SHP77 treated with DMSO at 0.1 percent for 48 hours (cell line): ENCODE measurements around the gene PTPRCAP.
A peak's percentile ranks its signal among the peaks of the same experiment; 100 is the strongest.
"Not testable (repeated sequence)": the region's sequence is repeated elsewhere in the genome, so short reads cannot be mapped to it uniquely, and the experiment has no call there.

ENCODE experiments used
- DNase-seq: peaks from one replicate; lab custom pipeline; 2025; lab: John Stamatoyannopoulos, UW

PTPRCAP gene

GRCh38 chr11:67440229-67441097, 3.0 kb upstream of the PTPRCAP start:
- DNase-seq = no peak

DNA sequence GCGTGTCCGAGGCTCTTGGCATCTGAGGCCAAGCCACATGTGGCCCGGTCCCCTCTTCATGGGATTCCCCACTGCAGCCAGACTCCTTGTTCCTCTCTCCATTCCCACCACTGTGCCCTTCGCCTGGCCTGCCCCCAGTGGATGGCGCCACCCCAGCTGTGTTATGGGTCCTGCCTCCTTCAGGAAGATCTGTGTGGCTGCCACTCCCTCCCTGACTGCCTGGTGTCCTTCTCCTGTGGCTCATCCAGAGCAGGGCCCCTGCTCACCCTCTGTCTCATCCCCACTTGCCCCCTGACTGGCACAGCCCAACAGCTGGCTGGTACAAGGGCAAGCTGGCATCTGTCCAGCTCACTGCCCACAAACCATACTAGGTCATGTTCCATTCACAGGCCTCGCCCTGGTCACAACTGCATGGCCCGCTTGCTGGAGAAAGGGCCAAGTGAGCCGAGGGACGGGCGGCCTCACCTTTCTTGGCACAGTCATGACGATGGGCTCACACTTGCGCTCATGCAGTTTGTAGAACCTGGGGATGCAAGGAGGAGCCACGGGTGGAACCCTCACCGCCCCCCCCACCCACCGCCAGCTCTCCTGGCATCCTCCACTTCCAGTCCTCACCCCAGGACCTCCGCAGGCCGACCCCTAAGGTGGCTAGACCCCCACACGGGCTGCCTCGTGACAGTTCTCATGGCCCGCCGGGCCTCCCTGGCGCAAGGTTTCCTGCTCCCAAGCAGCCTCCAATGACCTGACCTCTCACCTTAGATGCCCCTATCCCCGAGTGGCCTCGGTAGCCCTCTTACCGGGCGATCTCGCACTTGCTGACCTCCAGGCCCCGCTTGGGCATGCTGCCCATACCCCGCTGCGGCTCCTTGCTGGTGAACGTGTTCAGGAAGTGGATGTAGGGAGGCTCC, 2.1 kb upstream of the PTPRCAP start:
- no peak for DNase-seq

DNA sequence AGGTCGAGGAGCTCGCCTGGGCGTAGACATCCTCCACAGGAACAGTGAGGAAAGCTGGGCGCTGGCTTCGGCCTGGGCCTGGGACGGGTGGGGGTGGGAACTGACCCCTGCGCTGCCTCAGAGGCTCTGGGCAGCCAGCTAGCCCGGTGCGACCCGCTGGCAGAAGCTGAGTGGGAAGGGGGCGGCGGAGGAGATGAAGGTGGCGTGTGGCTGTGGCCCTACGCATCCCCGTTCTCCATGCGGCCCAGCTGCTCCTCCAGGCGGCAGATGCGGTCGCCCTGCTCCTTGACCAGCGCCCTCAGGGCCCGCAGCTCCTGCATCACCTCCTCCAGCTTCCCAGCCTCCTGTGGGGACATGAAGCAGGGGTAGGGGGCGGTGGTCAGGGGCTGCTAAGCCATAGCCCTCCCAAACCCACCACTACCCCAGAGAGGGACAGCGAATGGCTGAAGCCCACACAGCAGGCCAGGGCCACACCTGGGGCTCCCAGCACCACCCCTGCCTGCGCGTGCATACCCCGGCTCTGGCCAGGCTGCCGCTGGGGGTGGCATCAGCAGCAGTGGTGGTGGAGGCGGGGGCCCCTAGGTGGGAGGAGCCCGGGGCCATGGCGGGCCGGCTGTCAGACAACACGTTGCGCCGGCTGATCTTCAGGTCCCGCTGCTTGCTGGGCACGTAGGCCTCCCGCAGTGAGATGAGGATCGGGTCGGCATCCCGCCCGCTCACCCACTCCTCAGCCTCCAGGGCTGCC, 848 bp upstream of the PTPRCAP start:
- DNase-seq = no peak

- DNase-seq = no peak
Observed at GRCh38 chr11:67437809-67438157, 301 bp upstream of the PTPRCAP start.

DNA sequence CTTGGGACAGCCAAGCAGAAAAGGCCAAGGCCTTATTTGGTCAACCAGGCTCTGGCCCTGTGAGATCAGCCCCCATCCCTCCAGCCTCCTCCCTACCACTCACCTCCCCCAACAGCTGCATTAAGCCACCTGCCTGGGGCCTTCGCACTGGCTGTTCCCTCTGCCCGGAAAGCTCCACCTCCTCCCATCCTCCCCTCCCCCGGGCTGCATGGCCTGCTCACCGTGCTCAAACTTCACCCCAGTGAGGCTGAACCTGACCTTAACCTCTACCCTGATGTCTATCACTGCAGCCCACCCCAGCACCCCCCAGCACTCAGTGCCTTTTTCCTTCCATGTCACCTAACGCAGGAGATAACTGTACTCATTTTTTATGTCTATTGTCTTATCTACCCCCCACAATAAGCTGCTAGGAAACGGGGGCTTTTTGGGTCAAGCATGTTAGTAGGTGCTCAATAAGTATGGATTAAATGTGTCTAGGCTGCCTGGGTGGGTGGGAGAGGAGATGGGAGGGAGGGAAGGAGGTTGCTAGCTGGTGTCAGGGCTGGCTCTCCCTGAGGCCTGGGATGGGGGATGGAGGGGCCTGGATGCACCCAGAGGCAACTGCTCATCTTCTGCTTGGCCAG, 912 bp downstream of the PTPRCAP start:
- DNase-seq = no peak

DNA sequence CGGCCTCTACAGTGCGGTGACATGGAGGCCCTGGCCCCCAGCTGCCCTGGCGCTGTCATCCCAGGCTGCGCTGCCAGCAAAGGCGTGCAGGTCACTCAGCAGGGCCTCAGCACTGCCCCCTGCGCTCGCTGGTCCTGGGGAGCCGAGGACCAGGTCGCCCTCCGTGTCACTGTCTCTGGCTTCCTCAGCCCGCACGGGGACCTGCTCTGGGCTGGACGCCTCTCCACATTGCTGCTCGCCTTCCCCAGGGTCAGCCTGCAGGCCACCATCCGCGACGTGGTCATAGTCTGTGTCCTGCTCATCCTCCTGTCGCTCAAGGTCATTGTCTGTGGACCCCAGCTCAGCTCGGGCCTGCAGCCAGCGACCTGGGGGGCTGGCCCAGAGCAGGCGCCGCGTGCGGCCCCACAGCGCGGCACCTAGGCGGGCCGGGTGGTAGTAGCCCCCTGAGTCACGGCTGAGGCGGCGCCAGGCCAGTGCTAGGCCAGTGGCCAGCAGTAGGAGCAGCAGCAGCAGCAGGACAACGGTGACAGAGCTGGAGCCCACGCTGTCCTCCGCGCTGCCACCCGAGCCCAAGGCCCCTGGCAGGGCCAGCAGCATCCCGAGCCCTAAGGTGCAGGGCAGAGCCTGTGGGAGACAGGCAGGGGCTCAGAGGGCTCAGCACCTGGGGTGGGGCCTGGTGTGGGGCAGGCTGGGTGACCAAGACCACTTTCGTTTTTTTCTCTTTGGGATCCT, 1.6 kb downstream of the PTPRCAP start:
- DNase-seq = no peak

GRCh38 chr11:67435031-67435726, 2.3 kb downstream of the PTPRCAP start:
- no peak for DNase-seq

DNA sequence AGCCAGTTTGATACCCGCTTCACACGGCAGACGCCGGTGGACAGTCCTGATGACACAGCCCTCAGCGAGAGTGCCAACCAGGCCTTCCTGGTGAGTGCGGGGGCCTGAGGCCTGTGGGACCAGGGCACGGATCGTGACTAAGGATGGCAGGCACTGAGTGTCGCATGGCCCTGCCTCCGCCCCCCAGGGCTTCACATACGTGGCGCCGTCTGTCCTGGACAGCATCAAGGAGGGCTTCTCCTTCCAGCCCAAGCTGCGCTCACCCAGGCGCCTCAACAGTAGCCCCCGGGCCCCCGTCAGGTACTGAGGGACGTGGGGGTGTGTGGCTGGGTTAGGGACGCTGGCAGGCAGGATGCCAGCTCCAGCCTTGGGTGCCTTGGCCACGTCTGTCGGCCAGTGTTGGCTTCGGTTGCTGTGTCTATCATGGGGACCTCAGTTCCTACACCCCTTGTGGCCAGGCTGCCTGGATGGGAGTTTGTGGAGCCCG, 3.0 kb downstream of the PTPRCAP start:
- no peak for DNase-seq

GRCh38 chr11:67433536-67434394, 3.7 kb downstream of the PTPRCAP start:
- no peak for DNase-seq

- no peak for DNase-seq
Observed at GRCh38 chr11:67432655-67433349, 4.7 kb downstream of the PTPRCAP start.

DNA sequence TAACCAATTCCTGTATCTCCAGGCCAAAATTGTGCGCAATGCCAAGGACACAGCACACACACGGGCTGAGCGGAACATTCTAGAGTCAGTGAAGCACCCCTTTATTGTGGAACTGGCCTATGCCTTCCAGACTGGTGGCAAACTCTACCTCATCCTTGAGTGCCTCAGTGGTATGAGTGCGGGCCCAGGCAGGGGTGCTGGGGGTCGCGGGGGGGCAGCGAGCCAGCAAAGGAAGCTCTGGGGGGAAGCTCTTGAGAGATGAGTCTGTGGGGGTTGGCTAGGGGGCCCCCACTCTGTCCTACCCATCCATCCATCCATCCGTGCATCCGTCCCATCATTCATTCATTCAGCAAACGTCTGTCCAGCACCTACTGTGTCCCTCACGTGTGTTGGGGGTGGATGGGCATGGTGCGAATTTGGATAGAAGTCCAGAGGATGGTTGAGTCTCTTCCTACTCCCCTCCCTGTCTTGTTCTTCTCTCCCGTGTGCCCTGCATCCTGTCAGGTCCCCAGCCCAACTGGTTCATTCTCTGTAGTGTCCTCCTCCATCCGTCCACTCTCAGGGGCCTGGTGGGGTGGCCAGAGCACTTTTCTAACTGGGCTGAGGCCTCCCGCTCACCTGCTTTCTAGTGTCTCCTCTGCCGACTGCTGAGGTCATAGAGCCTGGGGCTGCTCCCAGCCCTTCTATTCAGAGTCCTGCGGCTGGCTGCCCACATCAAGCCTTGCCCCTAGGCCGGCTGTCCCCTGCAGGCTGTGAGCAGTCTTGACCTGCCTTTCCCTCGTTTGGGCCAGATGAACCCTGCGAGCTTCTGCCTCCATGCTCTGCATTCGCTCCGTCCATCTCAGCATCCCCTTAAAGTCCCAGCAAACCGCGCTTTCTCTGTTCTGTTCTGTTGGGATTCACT, 5.9 kb downstream of the PTPRCAP start:
- DNase-seq = no peak

- no peak for DNase-seq
Observed at GRCh38 chr11:67429722-67430121, 7.8 kb downstream of the PTPRCAP start.

DNA sequence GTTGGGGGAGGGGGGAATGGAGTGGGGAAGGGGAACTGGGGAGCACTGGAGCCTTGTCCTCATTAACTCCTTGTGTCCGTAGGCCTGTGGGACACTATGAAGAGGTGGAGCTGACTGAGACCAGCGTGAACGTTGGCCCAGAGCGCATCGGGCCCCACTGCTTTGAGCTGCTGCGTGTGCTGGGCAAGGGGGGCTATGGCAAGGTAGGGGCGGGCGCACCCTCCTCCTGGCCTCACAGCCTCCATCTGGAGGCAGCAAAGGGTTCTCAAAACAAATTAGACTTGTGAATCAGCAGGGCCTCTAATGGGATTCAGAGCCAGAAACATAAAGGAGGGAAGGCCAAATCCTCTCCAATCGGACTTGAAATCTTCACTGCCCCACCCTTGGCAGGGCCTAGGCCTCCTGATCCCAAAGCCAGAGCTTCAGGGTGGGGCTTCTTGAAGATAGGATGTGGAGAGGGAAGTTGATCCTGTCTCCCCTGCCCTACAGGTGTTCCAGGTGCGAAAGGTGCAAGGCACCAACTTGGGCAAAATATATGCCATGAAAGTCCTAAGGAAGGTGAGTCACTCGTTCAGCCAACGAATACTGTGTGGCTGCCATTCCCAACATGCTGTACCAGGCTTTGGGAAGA, 8.3 kb downstream of the PTPRCAP start:
- no peak for DNase-seq

DNA sequence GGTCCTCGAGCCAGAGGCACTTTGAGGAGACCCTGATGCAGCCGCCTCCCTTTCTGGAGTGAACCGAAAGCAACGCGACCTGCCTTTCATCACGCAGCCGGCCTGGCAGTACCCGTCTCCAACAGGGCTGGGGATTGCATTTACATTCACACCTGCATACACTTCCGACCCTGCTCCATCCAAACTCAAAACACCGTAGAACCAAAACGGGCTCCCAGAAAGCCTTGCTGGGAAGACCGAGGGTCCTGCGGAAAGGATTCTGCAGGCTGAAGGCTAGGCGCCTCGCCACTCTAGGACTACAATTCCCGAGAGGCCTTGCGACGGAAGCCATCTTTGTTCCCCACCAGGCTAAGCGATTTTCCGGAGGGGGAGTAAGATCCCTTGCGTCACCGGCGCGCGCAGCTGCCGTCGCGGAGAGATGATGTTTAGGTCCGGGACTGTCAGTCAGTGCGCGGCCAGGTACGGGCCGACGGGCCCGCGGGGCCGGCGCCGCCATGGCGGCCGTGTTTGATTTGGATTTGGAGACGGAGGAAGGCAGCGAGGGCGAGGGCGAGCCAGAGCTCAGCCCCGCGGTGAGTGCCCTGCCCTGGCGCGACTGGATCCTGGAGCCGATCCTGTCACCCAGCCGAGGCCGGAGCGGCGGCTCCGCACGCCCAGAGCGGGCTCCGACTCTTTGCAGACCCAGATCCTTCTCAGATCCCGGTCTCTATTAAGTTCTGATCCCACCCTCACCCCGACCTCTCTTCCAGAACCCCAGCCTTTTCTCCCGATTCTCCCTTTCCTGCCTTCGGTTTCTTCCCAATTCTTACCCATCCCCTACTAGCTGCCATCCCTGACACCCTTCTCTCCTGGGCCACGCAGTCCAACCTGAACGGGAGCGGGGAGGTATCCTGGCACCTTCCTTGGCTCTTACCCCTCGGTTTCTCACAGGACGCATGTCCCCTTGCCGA, 9.2 kb downstream of the PTPRCAP start, which contains the start of gene RPS6KB2:
Gene RPS6KB2 (plus strand): TSS at position 443 of the 950 bp plus-strand sequence. CDS start 52 bp downstream, at position 495.
- peak; percentile 97 for DNase-seq

DNA sequence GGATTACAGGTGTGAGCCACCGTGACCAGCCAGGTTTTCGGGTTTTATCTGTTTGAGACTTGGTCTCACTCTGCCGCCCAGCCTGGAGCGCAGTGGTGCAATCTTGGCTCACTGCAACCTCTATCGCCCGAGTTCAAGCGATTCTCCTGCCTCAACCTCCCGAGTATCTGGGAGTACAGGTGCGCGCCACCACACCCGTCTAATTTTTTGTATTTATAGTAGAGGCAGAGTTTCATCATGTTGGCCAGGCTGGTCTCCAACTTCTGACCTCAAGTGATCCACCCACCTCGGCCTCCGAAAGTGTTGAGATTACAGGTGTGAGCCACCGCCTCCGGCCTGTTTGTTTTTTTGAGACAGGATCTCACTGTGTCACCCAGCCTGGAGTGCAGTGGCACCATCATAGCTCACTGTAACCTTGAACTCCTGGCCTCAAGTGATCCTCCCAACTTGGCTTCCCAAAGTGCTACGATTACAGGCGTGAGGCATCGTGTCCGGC, 10.1 kb downstream of the PTPRCAP start:
- not testable (repeated sequence) for DNase-seq
